Eye (tissue), 1 donor: ENCODE data around the gene PPP4R1.
"Not testable (repeated sequence)": the region's sequence is repeated elsewhere in the genome, so short reads cannot be mapped to it uniquely, and the experiment has no call there.

ENCODE experiments used
- DNase-seq: peaks from one replicate; pipeline ENCODE4 v3.0.0-alpha.2; 2015

PPP4R1 gene

GRCh38 chr18:9629709-9630108 is 15.3 kb upstream of the PPP4R1 start:
- DNase-seq: no peak

DNA sequence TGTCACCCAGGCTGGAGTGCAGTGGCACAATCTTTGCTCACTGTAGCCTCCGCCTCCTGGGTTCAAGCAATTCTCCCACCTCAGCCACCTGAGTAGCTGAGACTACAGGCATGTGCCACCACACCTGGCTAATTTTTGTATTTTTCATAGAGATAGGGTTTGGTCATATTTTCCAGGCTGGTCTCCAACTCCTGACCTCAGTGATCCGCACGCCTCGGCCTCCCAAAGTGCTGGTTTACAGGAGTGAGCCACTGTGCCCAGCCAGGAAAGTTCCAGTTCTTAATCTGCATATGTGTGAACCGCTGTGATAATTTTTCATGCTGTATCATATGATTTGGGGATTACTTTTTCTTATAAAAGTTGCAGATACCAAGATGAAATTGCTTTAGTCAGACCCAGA is 14.6 kb upstream of the PPP4R1 start:
- DNase-seq: no peak

- DNase-seq: no peak
Measured at GRCh38 chr18:9627642-9628041, 13.3 kb upstream of the PPP4R1 start.

DNA sequence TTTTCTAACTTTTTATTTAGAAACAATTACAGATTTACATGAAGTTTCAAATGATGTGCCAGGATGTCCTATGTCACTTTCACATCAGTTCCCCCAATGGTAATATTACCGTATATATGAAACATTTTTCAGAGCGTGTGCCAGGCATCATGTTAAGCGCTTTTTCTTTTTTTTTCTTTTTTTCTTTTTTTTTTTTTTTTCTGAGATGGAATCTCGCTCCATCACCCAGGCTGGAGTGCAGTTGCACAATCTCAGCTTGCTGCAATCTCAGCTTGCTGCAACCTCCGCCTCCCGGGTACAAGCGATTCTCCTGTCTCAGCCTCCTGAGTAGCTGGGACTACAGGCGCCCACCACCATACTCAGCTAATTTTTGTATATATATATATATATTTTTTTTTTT is 5.6 kb upstream of the PPP4R1 start:
- no peak for DNase-seq

DNA sequence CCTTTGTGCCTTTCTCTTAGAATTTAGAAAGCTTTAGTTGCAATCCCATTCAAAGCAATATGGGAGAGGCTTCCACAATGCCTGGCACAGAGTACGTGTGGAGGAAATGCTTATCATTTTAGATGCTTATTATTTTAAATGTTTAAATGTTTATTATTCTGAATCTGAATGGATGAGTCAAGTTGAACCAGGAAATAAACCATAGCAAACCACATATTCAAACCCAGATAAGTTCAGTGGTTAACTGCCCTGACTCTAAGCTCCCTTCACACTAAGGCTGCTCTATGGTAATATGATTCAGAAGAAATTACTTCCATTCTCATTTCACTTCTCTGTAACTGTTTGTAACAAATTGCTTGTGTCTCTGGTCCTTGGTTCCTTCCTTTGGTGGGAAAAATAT is 5.2 kb upstream of the PPP4R1 start:
- DNase-seq: no peak

GRCh38 chr18:9619056-9619455 is 4.7 kb upstream of the PPP4R1 start:
- DNase-seq: no peak

- no peak for DNase-seq
Measured at GRCh38 chr18:9617006-9617542, 2.7 kb upstream of the PPP4R1 start.

DNA sequence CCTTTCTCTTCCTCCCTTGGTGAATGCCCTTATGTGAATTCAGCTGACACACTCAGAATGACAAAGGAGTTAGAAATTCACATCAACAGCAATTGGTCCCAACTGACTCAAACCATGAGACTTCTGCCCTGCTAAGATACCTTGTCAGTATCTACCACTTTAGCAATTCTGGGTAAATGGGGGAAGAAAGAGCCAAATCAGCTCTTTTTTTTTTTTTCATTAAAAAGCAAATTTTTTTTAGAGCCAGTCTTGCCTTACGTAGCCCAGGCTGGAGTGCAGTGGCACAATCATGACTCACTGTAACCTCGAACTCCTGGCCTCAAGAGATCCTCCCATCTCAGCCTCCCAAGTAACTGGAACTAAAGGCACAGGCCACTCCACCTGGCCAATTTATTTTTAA is 1.7 kb upstream of the PPP4R1 start:
- DNase-seq: no peak

DNA sequence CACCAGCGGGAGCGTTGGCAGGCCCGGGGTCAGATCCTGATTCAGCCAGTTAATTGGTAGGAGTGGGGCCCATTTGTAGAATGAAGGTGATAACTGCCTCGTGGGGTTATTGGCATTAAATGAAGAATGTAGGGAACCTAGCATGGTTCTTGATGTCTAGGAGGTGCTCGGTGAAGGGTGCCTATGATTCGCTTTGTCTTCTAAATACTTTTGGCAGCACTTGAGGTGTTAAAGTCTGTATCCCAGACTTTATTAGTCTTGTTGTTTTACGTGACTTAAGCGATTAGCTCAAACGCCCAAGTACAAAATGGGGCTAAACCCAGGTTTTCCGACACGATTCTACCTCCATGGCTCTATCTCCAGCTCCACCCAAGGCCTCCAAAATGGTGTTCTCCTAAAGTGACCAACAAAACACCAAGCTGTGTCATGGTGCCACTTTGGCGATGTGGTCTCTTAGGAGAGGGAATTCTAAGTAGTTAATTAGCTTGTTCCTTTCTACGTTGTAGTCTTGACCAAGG is 980 bp upstream of the PPP4R1 start:
- no peak for DNase-seq

GRCh38 chr18:9613550-9614400 is 584 bp downstream of the PPP4R1 start:
- peak; percentile 85 for DNase-seq

DNA sequence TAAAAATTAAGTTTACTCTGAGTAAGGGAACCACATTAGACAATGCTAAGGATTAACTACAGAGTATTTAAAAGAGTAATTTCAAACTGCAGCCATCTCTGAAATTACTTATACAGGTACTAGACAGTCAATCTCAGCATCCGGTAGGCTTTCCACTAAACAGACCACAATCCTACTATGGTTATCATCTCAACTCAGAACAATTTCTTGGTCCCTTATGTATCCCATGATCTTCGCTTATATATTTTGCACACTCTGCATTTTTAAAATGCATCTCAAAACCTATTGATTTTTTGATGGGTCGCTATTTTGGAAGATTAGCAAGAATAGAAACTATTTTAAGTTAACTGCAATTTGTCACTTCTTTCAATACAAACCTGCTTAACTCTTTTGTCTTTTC is 1.4 kb downstream of the PPP4R1 start:
- peak; percentile 30 for DNase-seq

DNA sequence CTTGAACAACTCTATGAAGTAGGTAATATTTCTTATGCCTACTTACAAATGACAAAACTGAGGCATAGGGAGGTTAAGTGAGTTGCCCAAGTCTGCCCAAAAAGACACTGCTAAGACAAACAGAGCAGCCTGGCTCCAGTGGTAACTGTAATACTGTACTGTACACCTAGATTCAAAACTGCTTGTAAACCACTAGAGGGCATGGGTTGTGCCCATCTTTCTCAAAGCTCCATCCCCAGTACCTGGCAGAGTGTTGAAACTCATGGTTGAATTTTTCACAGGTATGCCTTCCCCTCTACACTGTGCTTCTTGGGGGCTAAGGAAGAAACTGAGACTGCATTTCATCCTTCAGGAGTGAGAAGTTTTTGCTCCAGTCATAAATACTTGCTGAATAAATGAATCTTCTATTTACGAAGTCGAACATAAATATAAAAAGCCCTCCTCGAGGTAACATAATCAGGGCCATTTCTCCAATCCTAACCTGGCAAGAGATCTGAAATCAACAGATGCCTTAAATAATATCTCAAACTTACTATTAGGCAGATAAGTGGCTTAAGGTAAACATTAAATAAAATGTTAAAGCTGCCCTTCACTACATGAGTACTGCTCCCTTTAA is 2.0 kb downstream of the PPP4R1 start:
- DNase-seq: peak; percentile 68

- no peak for DNase-seq
Measured at GRCh38 chr18:9609190-9609589, 5.2 kb downstream of the PPP4R1 start.

DNA sequence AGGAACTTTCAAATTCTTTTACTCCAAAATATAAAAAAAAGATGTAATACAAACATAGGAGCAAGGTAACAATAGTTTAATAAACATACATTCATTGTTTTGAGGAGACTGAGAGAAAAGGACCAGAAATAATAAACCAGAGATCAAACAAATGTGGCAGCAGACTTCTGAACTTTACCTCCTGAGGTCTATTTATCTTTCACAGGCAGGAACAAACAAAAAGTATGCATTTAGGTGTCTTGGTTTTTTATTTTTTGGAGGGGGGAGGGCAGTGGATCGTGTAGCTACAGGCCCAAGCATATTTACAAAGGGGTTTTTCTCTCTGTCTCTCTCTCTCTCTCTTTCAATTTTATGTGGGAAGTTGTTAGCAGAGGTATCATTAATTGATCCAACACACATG is 5.6 kb downstream of the PPP4R1 start:
- no peak for DNase-seq

DNA sequence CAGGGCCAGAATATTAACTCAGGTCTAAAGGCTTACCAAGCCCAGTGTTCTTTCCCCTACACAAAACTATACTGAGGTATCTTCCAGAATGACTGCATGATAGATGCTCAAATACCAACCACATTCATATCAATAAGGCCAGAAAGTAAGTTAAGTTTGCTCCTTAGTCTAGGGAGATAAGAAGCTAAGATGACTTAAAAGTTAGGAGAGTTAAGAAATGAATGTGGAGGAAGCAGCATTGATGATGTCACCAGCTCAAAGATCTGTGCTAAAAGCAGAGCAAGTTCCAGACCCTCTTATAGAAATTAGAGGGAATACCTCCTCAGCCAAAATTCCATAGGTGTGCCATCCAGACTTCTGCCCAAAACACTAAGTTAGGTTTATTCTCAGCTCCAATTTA is 6.1 kb downstream of the PPP4R1 start:
- no peak for DNase-seq

- not testable (repeated sequence) for DNase-seq
Measured at GRCh38 chr18:9607111-9607510, 7.2 kb downstream of the PPP4R1 start.

GRCh38 chr18:9606039-9606438 is 8.3 kb downstream of the PPP4R1 start:
- no peak for DNase-seq

DNA sequence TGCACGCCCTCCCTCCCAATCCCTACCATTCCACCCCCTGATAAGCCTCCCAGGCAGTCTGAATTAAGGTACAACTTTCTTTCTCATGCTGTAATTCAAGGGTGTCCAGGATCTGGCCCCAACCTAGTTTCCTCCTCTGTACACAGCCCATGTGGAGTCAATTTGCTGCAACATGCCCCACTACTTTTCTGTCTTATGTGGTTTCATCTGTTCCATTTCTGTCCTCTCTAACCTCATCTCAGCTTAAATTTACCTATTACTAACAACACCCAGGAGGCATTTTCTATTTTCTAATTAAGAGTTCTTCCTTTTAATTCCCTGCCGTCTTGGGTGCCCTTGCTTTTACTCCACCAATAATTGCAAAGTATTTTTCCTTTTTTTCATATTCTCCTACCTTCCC is 10.0 kb downstream of the PPP4R1 start:
- DNase-seq: no peak

- no peak for DNase-seq
Measured at GRCh38 chr18:9599328-9599727, 15.0 kb downstream of the PPP4R1 start.

DNA sequence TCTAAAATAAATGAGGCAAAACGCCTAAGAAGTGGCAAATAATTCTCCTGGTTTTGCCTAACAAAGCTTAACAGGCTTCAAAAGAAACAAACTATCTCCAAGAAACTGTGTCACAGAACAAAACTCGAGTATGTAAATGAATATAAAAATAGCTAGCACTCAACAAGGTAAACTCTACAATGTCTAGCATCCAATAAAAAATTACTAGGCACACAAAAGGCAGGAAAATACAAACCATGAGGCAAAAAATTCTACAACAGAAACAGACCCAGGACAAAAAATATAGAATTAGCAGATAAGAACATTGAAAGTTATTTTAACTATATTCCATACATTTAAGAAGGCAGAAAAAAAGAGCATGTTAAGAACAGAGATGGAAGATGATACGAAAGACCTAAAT is 16.8 kb downstream of the PPP4R1 start:
- DNase-seq: no peak

DNA sequence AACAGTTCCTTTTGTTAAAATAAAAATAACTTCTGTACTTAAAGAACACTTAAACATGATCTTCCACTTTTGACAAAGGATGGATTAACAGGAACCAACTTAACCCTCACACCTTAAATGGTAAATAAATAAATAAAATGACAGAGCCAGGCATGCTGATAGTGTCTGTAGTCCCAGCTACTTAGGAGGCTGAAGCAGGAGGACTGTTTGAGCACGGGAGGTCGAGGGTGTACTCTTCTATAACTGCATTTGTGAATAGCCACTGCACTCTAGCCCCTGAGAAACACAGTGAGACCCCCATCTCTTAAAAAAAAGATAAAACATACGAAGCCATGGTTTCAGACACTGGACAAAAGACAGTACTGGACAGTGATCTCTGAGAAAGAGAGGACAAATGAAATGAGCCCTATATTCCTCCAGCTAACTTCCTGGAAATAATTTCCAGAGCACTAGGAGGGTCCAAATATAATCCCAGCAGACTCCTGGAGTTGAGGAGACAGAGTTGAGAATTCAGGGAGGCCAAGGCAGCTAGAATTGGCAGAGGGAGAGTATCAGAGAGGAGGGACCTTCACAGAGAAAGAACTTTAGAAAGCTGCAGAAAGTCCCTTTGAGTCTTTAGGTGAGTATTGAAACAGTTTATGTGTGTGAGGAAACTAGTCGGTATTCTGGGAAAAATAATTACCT is 17.4 kb downstream of the PPP4R1 start:
- no peak for DNase-seq

GRCh38 chr18:9596226-9596625 is 18.1 kb downstream of the PPP4R1 start:
- DNase-seq: no peak

- DNase-seq: no peak
Measured at GRCh38 chr18:9594823-9595596, 19.3 kb downstream of the PPP4R1 start.
